Mammary epithelial cell (primary cell): ENCODE data around the gene ADGRV1.
"Not testable (repeated sequence)": the region's sequence is repeated elsewhere in the genome, so short reads cannot be mapped to it uniquely, and the experiment has no call there.

Source experiments
- CTCF ChIP-seq, 2 donors: IDR thresholded peaks in 1 of 2; conservative IDR thresholded peaks in 1 of 2; 2 replicates each; pipeline ENCODE4 v1.5.1; 2011 to 2012; ENCODE audit warnings: inconsistent platforms in 2 of 2, low read length in 2 of 2, mild to moderate bottlenecking in 2 of 2, control low read depth in 1 of 2, low read depth in 1 of 2; ENCODE audit not compliant: insufficient read depth in 1 of 2; ENCODE audit errors: extremely low read depth in 1 of 2
- EZH2 ChIP-seq: IDR thresholded peaks from 2 replicates; pipeline ENCODE4 v1.6.1; 2012; ENCODE audit warnings: low read length, inconsistent platforms, borderline replicate concordance

- not testable (repeated sequence) for TF ChIP-seq CTCF (conservative IDR thresholded peaks at IDR 0.05 in 1 of 2, IDR thresholded peaks at IDR 0.05 in 1 of 2; ENCODE audit: extremely low read depth in 1 of 2, insufficient read depth in 1 of 2, low read depth in 1 of 2, low read length in 2 of 2); EZH2
Observed at GRCh38 chr5:91052411-91052810, 493.8 kb downstream of the ADGRV1 start.
